ENCODE measurements around the gene BPIFB2.

Gene BPIFB2

DNA sequence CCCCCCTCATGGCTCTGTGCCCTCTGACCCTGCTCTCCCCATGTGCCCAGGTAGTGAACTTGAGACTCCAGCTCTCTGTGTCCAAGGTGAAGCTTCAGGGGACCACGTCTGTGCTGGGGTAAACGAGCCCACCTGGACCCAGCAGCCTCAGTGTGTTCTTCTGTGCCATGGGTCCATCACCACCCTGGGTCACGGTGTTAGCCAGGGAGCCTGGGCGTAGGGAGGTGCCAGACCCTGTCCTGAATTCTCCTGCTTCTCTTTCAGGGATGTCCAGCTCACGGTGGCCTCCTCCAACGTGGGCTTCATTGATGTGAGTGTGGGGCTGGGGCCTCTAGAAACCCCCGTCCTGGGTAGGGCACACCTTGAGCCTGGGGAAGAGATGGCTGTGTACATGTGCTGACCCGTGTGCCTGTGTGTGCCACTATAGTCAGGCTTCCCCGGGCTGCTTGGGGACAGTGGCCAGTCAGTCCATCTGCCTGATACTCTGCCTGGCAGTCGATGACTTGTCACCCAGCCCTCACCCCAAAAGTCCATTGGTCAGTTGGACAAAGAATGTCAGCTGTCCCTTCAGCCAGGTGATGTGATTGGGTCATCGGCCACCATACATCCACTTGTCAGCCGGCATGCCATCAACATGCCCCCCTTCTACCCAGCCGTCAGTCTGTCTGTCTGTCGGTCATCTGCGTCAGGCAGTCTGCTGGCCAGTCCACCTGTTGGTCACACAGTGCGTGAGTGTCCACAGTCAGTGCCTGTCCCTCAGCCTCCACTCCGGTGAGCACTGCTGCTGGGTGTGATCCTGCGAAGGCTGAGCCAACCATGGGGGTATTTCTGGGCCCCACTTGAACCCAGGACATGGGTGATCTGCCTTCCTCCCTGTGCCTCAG lies 13.0 kb downstream of the BPIFB2 start:
- no peak for DNase-seq (ENCODE audit: low read depth in 2 of 2)

DNA sequence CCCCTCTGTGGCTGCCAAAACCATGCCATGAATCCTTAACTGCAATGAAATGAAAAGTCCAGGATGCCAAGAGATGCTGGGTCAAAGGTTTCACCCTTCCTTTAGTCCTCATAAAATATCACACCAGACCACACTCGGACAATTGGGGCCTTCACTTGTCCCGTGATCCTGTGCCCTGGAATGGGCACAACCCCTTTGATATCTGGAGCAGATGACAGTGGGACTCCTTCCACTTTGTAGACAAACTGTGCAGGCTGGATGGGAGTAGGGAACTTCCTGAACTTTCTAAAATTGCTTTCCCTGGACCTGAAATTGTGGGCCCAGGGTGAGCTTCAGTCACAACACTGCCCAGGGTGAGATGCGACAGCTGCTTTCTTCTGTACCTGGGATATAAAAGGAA lies 14.4 kb downstream of the BPIFB2 start:
- no peak for DNase-seq (ENCODE audit: low read depth in 2 of 2)

DNA sequence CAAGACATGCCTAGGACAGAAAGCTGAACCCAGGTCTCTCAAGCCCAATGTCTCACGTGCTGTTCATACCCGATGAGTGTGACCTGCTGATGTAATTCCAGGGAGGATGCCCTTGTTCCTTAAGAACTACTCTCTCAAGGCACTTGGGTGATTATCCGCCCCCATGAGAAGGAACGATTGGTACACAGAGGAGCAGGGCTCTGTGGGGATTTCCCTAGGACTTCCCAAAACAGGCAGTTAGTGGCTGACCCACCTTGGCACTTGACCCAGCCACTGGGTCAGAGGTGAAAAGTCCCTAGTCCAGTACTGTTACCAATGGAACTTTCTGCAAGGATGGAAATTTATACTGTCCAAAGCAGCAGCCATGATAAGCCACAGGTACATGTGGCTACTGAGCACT lies 14.8 kb downstream of the BPIFB2 start:
- no peak for DNase-seq (ENCODE audit: low read depth in 2 of 2)

DNA sequence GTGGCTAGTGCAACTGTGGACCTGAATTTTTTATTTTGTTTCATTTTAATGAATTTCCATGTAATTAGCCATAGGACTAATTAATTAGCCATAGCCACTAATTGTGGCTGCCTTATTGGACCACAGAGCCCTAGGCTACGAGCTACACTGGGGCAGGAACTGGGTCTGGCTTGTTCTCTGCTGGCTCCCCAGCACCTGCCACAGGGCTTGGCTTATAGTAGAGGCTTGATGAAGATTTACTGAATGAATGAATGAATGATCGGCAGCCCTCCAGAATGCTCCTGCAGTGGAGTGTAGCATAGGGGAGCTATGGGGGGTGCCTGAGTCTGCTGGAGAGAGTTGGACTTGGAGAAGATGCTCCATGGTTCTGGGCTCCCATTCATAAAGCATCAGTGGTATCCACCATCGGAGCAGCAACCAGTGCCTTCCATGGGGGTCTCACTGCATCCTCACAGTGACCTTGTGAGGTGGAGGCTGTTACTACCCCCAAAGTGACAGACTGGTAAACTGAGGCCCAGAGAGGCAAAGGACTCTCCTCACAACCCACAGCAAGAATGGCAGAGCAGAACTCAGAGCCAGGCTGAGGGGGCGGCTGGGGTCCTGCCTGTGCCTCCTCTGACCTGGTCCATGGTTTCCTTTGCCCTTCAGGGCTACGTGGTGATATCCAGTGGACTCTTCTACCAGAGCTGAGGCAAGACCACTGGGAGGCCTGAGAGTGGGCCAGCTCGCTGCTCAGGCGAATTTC lies 15.4 kb downstream of the BPIFB2 start:
- DNase-seq (ENCODE audit: low read depth in 2 of 2), result no peak

DNA sequence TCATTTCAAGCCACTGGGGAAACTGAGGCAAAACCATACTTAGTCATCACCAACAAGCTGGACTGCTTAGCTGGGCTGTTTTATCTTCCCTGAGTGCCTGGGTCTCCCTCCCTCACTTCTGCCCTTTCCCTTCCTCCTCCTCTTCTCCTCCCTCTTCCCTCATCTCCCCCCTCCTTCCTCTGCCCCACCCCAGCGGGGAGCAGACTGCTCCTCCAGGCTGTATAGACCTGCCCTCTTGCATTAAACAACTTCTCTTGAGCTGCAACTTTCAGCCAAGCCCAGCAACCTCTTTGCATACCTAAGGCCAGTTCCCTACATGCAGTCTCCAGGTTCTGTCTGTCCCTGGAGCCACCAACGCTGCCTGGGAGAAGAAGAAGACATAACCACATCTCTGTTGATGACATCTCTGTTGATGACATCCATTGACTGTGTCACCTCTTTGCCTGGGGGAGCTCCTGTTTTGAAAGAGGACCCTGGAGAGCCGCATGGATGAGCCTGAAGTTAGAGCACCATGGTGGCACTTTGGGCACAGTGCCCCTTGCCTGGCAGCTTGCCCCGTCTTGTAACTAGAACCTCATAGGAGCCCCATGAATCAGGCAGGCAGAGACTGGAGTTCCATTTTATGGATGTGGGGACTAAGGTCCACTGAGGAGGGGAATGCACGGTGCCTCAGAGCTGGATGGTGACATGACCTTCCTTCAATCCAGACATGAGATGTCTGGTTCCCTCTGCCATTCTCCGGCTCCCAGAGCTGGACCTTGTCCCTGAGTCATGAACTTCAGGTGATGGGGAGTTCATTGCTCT lies 16.1 kb downstream of the BPIFB2 start:
- no peak for DNase-seq (ENCODE audit: low read depth in 2 of 2)

DNA sequence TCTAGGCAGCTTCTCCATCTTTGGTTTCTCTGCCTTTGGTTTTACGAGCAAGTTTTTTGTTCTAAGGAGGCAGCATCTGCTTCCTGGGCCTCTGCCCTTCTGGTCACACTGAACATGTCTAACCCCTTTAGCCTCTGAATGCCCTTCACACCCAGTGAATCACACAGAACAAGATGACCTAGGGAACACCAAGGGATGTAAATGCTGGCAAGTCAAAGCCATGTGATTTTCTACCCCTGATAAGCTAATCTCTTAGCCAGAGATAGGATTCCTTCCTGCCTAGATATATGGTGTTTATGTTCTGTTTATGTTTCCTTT lies 16.7 kb downstream of the BPIFB2 start:
- DNase-seq (ENCODE audit: low read depth in 2 of 2), result no peak

DNA sequence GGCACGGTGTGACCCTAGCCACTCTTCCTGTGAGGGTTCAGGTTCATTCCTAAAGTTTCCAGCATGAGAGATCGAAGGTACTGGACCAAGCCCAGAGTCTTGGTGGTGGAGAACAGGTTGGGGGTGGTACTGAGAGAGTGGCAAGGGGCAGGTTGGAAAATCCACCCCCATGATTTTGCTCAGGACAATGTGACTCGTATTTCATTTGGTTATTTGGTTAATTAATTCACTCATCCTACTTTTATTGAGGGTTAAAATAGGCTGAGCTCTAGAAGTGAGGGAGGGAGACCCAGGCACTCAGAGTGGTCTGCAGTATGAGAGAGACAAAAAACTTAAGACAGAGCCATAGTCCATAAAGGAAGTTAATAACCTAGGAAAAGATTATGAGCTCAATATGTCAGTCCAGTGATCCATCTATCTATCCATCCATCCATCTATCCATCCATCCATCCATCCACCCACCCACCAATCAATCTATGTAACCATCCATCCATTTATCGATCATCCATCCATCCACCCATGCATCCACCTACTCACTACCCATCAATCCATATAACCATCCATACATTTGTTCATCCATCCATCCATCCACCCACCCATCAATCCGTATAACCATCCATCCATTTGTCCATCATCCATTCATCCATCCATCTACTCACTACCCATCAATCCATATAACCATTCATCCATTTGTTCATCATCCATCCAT lies 17.3 kb downstream of the BPIFB2 start:
- no peak for DNase-seq (ENCODE audit: low read depth in 2 of 2)

DNA sequence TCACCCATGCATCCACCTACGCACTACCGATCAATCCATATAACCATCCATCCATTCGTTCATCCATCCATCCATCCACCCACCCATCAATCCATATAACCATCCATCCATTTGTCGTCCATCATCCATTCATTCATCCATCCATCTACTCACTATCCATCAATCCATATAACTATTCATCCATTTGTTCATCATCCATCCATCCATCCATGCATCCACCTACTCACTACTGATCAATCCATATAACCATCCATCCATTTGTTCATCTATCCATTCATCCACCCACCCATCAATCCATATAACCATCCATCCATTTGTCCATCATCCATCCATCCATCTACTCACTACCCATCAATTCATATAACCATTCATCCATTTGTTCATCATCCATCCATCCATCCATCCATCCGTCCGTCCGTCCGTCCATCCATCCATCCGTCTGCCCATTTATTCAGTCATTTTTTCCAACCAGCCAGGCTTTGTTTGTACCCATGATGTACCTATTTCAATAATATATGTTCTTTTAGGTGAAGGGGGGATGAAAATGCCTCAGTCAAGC lies 17.9 kb downstream of the BPIFB2 start:
- DNase-seq (ENCODE audit: low read depth in 2 of 2), result no peak

DNA sequence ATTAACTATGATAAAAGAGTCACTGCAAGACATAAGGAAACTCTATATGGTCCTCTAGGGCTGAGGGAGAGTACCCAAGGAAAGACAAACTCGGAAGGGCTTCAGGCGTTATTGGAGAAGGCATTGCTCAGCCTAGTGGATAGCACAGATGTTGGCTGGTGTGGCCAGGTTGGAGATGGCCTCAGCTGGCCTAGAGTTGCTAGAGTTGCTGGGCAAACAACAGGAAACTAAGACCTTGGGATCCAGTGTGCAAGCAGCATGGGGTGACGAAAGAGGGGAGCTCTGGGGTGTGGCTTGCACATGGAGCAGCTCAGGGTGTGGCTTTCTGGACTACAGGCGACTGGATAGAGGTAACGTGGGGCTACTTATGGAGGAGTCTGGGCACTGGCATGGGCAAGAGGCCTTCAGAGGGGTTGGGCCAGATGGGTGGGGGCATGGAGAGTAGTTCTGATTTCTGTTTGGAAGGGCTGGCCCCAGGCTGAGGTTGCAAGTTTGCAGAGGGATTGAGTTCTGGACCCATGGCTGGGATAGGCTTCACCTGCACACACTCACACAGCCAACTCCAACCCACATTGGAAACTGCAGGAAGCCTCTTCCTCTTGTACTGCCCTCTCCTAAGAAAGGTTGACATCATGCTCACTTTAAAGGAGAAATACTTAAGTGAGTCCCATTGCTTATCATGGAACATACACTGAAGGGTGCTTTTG lies 18.7 kb downstream of the BPIFB2 start:
- DNase-seq (ENCODE audit: low read depth in 2 of 2), result no peak

DNA sequence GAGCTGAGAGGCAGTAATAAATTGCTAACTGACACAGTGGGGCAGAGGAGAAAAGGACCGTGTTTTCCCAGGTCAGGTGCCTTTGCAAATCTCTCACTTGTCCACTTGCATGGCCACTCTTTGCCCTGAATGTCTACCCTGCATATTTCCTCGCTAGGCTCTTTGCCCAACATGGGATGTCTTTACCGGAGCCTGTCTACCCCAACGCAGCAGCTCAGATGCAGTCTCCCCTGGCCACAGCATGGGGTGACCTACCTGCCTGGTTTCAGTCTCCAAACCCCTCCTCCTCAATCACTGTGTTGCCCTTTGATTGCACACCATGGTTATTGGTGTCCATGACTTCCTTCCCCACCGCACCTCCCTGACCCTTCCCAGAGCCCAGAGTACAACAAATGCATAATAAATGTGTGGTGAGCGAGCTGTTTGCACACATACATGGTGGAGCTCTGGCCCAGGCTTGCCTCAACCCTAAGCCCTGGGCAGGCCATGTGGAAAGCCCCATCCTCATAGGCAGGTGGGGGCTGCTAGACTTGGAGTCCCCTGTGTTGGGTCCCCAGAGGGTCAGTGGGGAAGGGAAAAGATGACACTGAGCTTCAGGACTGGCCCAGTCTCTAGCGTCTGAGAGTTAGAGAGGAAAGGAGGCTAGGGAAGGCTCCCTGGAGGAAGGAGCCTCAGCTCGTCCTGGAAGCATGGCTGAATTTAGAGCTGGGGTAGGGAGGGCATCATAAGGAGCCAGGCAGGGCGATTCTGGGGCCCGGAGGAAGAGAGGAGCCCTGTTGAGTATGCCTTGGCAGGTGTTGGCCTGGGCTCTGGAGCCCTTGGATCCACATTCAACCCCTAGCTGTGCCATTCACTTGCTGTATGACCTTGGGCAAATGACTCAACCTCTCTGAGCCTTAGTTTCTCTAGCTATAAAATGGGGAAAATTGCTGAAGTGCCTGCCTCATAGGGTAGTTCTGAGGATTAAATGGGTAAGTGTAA lies 19.6 kb downstream of the BPIFB2 start:
- DNase-seq (ENCODE audit: low read depth in 2 of 2), result no peak

DNA sequence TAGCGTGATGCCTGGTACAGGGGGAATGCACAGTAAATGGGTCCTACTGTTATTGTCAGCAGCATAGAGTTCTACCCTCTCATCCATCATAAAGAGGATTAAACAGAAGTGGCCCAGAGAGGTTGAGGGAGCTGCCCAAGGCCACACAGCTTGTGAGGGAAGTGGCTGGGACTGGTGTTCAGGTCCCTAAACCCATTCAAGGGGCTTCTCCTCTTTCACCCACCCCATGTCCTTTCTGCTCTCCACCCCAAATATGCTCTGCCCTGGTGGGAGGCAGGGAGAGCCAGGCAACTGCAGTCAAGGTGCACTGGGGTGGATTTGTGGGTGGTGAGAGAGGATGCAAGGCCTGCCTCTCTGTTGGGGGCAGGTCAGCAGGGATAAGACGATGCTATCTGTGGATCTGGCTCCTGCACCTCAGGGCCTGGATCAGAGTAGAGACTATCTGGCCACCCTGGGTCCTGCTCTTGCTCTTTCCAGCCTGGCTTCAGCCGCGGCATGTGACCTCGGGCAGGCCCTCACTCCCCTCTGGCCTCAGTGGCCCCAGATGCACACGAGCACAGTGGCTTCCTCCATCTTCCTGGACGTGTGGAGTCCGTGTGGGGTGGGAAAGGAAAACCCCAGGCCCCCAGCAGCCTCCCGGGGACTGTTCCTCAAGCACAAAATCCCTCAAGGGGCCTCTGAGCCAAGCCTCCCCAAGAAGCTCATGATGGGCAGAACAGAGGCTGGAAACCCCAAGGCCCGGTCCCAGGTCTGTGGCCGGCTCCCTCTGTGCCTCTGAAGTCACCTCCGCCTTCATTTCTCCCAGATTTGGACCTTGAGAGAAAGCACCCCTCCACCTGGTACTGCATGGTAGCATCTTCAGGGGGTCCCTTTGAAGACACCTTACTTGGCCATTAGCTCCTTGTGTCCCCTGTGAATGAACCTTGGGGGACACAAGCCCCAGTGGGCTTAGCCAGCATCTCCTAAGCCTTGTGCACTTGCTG lies 20.6 kb downstream of the BPIFB2 start:
- no peak for DNase-seq (ENCODE audit: low read depth in 2 of 2)

DNA sequence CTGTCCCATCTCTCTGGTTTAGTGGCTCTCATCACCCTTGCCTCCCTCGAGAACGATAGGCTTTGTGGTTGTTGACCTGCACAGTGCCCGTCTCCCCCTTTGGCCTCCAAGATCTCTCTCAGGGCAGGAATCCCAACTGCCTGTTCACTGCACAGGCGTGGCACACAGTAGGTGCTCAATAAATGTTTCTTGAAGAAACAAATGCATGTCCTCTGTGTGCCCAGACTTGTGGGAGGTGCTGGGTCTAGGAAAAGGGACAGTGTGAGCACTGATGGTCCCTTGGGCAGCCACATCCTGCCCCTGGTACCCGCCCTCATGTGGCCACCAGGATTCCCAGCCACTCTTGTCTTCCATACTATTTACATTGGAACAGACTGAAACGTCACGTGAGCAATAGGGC lies 21.4 kb downstream of the BPIFB2 start:
- no peak for DNase-seq (ENCODE audit: low read depth in 2 of 2)

DNA sequence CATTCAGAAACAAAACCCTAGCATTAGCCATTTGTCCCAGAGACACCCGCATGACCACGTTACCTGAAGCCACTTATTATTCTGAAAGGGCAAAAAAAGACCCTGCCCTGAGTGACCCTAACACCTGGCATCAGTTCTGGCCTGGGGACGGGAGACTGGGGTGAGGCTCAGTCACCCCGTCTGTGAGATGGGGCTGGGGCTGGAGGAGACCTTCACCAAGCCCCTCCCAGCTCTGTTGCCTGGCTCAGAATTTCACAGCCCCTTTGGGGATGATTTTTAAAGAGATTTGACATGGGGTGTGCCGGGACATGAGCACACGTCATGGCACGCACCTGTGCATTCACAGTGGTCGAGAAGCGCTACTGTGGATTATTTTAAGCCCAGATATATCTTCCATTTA lies 22.6 kb downstream of the BPIFB2 start:
- no peak for DNase-seq (ENCODE audit: low read depth in 2 of 2)

DNA sequence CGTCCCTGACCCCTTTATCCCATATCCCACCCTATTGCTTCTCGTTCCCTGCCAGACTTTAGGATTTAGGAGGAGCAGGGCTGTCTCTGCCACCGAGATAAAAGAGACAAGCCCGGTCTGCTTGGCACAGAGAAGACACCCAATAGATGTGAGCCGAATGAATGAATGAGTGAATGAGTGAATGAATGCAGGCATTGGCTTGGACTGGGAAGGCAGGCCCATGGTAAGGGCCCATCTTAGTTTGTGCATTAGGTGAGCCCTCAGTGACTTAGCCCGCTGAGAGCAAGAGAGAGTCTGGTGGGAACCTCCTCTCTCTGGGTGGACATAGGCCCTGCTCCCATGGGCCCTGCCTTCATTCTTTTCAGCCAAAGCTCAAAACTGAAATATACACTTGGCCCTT lies 23.1 kb downstream of the BPIFB2 start:
- DNase-seq (ENCODE audit: low read depth in 2 of 2), result no peak

DNA sequence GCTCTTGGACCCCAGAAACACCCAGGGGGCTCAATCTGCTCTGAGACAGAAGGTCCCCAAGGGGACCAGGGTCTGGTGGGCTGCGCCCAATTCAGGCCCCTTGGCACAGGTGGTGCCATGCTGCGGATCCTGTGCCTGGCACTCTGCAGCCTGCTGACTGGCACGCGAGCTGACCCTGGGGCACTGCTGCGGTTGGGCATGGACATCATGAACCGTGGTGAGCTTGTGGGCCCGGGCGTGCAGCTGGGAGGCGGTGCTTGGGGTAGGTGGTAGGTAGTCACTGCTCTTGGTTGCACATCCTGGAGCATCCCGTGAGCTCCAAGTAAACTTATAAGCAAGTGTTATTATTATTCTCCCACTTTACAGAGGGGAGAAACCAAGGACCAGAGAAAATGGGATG lies 24.0 kb downstream of the BPIFB2 start, which contains the start of gene BPIFB6:
Gene BPIFB6 (plus strand): TSS at position 118 of the 400 bp plus-strand sequence. CDS start 0 bp downstream, at position 118.
- no peak for DNase-seq (ENCODE audit: low read depth in 2 of 2)

DNA sequence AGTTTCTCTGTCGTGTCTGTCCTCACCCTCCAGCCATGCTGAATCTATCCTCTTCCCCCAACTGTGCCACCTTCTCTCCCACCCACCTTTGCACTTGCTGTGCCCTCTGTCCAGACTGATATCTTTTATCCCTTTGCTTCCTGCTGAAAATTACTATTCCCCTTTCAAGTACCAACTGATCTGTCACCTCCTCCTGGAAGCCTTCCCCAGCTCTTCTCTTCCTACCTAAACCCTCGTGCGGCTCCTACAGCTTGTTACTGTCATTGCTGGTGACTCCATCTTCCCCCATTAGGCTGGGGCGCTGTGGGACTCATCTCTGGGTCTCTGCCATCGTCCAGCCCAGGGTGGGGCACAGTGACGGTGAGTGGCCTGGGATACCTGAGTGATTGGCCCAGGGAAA lies 25.1 kb downstream of the BPIFB2 start:
- no peak for DNase-seq (ENCODE audit: low read depth in 2 of 2)

DNA sequence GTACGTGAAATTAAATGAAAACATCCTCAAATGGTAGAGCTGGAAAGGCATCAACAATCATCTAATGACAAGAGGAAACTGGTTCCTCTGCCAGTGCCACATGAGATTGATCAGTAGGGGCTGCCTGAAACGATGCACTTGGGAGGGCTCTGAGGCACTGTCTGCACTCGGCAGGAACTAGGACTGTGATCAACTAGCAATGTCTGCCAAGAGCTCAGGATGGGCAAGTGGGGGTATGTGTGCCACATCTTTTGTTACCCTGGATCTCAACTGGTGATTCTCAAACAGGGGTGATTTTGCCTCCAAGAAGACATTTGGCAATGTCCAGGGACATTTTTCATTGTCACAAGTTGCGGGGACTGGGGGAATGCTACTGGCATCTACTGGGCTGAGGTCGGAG lies 25.9 kb downstream of the BPIFB2 start:
- no peak for DNase-seq (ENCODE audit: low read depth in 2 of 2)

DNA sequence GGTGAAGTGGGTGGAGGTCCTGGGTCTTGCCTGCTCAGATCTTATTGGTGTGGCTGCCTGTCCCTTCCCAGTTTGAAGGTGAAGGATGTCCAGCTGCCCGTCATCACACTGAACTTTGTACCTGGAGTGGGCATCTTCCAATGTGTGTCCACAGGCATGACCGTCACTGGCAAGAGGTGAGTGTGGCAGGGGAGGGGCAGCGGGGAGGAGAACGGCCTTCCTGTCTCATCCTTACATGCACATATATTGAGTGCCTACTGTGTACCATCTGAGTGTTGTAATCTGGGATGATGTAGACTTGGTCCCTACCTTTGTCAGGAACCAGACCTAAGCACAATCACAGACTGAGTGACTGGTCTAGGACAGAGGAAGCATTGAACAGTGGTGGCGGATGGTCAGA lies 26.6 kb downstream of the BPIFB2 start:
- no peak for DNase-seq (ENCODE audit: low read depth in 2 of 2)

Data from stimulated activated CD8-positive, alpha-beta memory T cell treated with anti-CD3 and anti-CD28 coated beads, Interleukin-15, amount 100 ng/mL, for 4 hours (primary cell).